ENCODE measurements around the gene PRKACG.
"Not testable (repeated sequence)": the region's sequence is repeated elsewhere in the genome, so short reads cannot be mapped to it uniquely, and the experiment has no call there.

The PRKACG gene

DNA sequence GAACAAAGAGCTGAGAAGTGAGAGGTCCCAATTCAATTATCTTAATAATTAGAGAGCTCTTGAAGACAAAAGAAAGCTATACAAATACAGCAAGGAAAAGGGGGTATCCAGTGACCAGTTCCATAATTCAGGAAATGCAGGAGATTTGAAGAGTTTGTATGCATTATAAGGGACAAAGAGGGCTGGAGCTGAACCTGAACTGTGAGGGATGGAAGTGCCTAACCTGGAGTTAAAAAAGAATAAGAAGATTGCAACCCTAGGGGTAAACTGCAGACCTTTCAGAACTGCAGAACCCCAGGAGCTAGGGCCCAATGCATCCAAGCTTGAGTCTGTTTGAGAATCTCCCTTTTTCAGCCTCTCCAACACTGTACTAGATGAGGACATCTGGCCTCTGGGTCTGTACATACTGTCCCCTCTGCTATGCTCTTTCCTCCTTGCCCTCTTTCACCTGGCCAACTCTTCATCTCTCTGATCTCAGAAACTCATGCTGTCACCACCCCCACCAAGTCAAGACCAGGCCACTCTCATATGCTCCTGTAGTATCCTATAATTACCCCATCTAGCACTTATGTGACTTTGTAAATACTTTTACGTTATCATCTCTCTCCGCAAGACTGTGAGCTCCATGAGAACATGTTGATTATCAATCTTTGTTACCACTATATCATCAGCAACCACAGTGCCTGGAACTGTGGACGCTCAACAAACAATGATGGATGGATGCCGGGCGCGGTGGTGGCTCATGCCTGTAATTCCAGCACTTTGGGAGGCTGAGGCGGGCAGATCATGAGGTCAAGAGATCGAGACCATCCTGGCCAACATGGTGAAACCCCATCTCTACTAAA lies 6.6 kb upstream of the PRKACG start:
- DNase-seq: no peak

DNA sequence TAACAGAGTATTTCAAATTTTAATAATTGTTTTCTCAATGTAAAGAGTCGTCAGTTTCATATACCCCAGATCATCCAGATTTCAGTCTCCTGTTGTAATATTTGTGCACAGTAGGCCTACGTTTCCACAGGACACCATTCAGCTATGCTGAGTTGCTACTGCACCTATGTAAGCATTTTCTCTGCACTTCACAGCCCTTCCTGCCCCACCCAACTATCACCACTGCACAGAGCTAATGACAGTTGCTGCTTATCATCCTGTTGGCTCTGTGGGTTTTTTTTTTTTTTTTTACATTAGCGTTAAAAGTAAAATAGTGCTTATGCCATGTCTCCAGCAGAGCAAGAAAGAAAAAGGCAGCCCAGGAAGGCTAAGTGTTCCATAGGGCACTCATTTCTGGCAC lies 5.9 kb upstream of the PRKACG start:
- DNase-seq: no peak

DNA sequence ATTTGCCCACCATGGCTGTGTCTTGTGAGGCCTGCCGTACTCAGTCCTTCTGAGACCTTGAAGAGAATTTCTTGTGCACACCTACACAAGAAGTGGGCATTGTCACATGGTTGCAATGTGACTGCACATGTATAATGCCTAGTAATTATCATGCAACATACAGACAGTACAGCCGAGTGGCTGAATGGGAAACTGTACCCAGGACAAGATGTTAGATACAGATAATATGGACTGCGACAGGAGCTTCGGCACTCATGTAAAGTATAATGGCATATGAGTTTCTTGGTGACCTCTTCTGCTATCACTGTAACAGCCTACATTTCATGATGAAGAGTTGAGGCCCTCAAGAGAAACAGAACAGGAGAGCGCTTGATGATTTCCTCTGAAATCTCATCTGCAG lies 4.8 kb upstream of the PRKACG start:
- DNase-seq: no peak

DNA sequence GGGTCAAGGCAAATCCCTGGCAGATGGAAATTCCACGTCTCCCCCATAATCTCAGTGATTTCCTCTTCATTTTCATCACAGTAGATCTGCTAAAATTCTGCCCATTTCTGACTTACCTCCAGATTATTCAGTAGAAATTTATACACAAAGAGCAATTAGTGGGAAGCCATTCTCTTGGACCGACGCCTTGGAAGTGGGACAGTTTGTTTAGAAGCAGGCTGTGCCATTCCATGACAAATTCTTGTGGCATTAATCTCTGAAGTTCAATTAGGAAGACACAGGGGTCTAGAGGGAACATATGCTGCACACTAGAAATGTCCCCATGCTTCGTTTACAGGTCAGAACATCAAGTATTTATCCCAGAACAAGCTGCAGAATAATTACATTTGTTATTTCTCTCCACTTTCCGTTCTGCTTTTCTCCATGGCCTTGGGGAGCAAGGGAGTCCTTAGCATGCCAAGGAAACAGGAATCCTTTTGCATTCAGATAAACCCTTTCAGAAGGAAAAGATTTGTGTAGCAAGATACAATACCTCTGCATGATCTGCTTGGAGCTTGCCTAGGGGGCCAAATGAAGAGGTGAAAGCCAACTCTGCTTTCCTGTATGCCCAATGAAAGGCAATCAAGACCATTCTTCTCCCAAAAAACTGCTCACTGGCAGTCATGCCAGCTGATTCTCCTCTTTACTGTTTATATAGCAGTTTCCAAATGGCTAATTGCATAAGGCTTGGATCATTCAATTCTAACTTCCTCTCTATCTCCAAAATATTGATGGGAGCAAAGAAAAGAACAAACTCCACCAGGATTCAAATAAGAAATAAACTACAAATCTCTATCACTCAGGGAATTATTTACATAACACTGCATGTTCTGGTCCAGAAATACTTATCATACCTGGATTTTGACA lies 2.5 kb upstream of the PRKACG start:
- no peak for DNase-seq

DNA sequence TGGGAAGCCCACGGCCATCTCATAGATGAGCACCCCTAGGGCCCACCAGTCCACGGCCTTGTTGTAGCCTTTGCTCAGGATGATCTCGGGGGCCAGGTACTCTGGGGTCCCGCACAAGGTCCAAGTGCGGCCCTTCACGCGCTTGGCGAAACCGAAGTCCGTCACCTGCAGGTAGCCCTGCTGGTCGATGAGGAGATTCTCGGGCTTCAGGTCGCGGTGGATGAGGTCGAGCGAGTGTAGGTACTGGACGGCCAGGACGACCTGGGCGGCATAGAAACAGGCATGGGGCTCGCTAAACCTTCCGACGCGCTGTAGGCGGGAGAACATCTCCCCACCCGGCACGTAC lies 558 bp downstream of the PRKACG start:
- no peak for DNase-seq

DNA sequence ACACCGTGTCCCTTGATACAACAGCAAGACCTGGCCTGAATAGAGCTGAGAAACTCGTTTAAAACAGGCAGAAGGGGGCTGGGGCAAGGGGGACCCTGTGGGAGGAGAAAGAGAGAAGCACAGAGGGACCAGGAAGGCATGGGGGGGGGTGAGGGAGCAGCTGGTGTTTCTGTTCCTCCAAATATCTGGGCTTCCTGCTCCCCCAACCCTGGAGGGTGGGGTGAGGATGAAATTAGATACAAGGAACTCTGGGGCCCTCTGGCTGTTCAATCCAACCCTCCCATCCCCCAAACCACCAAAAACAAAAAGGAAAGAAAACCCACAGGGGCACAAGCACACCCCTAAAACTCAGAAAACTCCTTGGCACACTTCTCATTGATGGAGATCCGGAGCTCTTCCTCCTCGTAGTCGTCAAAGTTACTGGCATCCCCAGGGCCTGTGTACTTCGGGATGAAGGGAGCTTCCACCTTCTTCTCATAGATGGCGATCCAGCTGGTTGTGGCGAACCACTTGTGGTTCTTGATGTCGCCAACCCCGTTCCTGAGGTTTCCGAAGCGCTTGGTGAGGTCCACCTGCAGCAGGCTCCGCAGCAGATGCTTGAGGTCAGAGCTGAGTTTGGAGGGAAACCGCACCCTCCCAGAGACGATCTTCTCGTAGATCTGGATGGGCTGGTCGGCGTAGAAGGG lies 1.1 kb downstream of the PRKACG start:
- DNase-seq: no peak

DNA sequence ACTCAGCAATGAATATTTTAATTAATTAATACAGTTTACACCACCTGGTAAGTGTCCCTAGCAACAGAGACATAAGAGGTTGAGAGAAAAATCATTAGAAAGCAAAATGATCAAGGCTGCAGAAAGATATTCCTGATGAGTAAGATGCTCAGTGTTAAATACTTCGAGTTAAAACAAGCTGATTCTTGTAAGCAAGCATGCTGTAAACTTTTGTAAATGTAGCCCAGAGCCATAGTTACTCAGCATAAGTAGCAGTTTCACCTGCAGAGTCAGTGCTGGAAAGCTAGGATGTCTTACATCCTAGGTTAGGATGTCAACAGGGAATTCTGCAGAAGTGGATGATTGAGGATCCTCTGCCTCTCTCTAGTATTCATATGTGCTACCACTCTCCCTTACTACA lies 4.2 kb downstream of the PRKACG start:
- DNase-seq: no peak

DNA sequence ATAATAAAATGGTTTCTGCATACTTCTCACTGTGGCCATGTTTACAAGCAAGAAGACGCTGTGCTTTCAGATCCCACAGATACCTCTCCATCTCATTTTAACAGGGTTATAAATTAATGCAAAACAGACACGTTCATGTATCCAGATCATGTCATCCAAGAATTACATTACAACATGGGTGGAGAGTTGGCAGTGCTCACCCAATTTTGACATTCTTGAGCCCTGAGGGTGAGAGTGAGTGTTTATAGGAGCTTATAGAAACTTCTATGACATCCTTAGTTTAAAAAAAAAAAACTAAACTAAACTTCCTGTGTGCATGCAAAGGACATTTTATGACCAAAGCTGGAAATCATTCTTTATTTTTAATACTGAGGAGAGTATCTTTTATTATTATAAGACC lies 9.1 kb downstream of the PRKACG start:
- DNase-seq: no peak

DNA sequence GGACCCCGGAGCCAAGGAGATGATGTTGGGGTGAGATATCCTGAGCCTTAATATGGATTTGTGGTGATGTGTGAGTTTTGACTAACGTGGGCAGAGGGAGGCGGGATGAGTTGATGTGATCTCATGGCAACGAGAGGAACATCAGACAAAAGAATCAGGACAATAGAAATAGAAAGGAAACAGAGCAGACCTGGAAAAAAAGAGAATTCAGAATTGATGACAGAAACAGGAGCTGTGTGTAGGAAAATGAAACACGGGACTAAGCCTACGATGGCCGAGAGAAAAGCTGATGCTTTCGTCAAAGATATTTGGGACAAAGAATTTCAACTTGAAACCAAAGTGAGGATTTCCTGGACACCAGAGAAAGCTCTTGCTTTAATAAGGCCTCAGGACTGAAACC lies 10.9 kb downstream of the PRKACG start:
- DNase-seq: no peak

DNA sequence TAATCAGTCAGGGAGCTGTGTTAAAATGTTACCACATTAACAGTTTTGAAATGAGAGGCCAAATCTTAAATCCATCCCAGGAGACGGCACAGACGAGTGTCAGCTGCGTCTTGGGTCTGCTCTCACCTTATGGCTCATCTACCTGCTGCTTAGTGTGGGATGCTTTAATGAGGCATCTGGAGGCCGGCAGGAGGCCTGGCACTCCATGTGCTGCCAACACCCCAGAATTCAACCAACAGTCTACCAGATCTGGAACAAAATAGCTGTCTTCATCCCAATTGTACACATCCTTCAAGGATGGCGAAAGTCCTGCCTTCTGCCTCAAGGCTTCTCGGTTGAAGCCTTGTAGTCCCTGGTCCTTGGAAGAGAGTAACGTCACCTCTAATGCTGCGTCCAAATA lies 12.0 kb downstream of the PRKACG start:
- DNase-seq: no peak

DNA sequence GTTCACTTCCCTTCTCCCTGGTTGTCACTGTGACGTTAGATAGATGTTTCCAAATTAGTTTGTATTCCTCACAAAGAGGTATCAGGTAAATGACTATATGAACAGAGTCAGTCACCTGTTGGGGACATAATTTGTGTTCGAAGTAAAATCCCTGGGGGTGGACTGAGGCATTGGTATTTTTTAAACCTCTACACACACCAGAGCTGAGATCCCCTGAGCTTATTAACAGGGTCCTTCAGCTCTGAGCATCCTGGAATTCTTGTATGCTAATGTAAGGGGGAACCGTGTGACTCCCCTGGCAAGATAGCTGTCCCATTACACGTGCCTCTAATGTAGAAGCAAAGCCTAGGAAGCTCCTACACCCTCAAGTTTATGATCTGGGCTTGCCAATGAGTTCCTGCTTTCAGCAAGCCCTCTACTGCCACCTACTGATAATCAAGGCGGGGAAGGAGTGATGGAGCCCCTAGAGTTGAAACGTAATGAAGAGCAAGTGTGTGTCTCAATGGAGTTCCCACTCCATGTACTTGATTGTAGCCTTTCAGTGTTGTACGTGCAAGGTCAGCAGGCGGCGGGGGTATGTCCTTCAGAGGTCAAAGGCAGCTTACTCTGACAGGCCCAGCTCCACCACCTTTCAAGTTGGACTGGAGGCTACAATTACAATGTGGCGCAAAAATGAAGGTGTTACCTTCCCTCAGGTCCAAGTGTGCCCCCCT lies 14.4 kb downstream of the PRKACG start:
- peak in 1 of 2 experiments; percentile 19 for DNase-seq

DNA sequence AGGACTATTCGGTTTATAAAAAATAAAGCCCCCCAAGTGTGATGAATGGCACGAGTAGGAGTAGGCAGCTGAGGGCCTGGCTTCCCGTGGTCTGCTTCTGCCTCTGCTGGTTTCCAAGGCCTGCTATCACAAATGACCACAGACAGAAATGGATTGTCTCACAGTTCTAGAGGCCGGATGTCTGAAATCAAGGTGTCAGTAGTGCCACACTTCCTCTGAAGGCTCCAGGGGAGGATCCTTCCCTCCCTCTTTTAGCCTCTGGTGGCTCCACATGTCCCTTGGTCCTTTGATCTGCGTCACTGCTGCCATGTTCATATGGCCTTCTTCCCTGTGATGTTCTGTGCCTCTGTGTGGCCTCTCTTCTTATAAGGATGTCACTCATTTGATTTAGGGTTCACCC lies 15.1 kb downstream of the PRKACG start:
- DNase-seq: no peak

DNA sequence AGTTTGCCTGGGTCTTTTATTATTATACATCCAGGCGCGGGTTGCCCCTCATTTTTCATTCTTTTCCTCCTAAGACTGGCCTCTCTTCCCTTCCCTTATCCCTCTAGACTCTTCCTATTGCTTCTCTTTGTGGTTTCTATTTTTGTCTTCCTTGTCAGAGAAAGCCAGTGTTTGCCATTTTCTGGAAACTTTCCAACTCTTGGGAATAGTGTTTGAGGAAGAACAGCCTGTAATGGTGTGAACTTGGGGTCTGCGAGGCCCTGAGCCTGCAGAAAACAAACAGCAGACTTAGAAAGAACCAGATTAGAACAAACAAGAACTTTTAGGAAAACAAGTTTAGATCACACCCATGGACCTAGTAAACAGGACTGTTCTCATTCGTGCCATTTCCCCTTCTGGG lies 15.5 kb downstream of the PRKACG start:
- no peak for DNase-seq

DNA sequence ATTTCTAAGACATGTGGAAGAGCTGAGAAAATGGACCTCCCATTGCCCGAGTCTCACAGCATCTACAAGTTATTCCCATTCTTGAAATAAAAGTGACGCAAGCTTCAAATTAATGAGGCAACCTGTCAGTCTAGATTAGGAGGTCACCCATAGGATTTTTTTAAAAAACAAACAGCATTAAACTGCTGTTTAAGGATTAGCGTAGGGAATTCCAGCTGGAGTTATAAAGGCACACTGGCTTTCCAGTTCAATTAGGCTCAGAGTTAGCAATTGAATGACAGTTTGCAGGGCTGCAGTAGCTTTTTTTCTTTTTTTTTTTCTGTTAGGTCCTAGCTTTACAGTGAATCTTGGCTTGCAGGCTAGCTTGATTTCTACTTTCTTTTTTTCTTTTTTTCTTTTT lies 16.2 kb downstream of the PRKACG start:
- no peak for DNase-seq

DNA sequence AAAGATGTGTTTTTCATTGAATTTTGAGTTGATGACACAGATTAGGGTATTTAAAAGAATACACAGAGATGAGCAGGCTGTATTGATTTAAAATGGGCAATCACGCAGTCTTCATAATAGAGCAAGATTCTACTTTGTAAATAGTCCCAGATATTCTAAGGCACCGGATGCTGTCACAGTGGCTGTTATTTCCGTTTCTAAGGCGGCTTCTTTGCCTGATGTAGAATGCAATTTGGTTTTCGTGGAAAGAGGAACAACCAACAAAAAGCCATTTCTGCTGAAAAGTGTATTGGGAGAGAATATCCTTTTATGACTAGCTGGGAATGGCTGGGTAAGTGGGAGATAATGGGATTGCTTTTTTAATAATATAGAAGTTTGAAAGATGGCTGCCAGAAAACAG lies 17.5 kb downstream of the PRKACG start:
- DNase-seq: no peak

DNA sequence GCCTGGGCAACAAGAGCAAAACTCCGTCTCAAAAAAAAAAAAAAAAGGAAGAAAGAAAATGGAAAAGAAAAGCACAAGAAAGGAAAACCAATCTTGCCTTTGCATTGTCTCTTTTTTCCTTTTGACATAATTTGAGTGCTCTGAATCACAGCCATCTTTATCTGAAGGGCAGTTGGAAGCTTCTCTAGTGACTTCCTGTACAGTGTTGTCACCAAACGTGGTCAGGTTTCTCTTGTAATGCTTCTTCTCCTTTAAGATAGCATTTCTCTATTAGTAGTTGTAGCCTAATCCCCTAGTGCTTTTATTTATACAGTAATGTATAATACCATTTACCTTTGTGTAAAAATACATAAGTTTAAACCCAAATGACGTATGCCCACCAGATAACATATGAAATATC lies 18.1 kb downstream of the PRKACG start:
- no peak for DNase-seq

DNA sequence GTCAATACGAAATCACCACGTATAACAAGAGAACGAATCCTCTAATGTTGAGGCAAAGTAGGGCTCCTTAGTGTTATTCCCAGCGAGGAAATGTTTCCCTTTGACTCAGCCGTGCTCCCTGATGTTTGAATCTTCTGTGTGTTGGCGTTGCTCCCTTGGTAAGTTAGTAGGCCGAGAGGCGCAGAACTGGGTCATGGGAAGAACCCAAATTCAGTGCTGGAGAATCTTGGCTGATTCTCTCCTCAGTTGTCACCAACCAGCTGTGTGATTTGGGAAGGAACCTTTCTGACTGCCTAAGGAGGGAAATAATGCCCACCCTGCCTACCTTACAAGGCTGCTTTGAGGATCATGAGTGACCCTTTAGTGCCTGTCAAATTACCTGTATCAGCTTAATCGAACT lies 22.5 kb downstream of the PRKACG start:
- no peak for DNase-seq

DNA sequence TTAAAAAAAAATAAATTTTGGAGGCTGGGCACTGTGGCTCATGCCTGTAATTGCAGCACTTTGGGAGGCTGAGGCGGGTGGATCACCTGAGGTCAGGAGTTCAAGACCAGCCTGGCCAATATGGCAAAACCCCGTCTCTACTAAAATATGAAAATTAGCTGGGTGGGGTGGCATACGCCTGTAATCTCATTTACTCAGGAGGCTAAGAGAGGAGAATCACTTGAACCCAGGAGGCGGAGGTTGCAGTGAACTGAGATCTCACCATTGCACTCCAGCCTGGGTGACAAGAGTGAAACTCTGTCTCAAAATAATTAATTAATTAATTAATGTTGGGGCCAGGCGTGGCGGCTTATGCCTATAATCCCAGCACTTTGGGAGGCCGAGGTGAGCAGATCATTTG lies 27.0 kb downstream of the PRKACG start:
- DNase-seq: not testable (repeated sequence)

DNA sequence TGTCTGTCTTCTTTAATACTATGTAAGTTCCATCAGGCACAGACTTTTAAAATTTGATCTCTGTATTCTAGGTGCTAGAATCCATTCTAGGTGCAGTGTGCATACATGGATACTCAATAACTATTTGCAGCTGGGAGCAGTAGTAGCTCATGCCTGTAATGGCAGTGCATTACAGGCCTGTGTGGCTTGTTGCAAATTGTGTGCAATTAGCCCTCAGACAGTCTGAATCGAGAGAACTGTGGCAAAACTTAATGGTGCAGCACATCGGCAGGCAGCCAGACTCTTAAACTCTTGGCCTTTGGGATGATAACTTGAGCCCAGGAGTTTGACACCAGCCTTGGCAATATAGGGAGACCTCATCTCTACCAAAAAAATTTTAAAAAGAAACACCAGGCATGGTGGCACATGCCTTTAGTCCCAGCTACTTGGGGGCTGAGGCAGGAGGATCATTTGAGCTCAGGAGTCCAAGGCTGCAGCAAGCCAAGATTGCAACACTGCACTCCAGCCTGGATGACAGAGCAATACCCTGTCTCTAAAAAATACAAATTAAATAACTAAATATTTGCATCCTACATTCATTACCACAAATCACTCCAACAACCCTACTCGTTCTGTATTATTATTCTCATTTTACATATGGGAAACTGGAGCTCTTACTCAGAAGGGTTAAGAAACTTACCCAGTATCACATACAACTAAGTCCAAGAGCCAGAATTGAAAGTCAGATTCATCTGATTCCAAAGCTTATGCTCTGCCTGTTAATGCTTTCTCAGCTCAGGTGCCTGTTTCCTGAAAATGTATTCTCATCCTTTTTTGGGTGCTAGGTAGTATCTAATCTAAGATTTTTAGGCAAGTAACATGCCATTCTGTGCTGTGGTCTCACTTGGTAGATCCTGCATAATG lies 30.1 kb downstream of the PRKACG start:
- DNase-seq: no peak

DNA sequence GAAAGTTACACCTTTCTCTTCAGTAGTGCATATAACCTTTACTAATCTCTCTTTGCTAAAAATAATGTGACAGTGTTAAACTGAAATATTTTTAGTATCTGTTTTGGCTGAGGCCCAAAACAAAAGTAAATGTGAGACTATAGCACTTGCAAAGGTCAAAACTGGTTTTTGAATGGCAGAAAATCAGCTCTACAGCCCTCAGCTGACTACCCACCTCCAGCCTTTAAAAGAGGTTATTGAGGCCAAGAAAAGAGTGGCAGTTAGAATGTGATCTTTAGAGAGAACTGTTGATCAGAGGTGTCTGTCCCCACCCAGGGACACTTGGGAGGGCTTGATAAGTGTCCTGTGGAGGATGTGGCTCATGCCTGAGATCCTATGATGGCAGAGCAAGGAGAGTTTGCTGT lies 30.9 kb downstream of the PRKACG start:
- DNase-seq: no peak

DNA sequence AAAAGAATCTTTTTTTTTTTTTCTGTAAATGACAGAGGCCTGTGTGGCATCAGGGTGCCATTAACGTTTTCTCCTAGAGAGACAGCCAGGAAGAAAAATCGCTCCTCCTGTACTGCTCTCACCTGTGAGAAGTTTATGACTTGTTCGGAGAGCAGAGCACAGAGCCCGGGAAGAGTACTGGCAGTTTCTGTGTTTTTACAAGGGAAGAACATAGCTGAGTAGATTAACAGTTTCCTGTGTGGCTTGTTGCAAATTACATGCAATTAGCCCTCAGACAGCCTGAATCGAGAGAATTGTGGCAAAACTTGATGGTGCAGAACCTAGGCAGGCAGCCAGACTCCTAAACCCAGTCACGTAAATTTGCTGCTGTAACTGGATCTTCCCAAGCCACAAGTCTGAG lies 32.1 kb downstream of the PRKACG start:
- DNase-seq: no peak

DNA sequence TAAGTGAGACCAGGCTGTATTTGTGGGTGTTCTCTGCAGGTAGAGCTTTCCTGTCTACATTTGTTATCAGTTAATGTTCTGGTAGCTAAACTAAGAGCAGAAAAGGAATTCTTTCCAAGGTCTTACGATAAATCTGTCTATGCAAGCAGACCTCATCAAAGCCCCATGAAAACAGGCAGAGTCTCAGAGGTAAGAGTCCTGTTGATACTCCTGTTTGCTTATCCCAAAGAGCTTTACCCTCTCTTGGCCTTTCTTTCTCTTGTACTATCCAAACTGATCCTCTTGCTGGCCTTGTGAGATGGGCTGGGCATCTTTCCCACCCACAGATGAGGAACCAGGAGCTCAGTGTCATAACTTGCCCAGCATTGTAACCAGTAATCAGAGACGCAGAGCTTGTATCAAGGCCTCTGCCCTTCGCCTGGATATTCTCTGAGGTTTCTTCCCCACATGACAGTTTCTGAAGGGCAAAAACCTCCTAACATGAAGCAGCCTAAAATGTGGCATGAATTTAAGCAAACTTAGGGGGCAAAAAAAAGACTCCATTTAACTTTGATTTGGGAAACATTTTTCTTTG lies 33.5 kb downstream of the PRKACG start:
- no peak for DNase-seq

Data from NCI-H187 (cell line).